Measurements from ENCODE around the gene TNPO2. TPM values are rescaled to one million over a fixed set of nuclear protein-coding genes. Genes with fewer than 3 reads are reported as not detected.
A peak's percentile ranks its signal among the peaks of the same experiment; 100 is the strongest.
"Not testable (repeated sequence)": the region's sequence is repeated elsewhere in the genome, so short reads cannot be mapped to it uniquely, and the experiment has no call there.

TNPO2 gene
- total RNA-seq, 2 donors from 2014 or later, result 50.1 to 123 TPM

DNA sequence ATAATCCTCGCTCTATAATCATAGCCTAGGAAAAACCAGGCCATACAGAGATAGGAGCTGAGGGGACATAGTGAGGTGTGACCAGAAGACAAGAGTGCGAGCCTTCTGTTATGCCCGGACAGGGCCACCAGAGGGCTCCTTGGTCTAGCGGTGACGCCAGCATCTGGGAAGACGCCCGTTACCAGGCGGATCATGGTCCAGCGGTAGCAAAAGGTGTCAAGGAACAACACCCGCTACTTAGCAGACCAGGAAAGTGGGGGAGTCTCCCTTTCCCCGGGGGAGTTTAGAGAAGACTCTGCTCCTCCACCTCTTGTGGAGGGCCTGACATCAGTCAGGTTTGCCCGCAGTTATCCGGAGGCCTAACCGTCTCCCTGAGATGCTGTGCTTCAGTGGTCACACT lies 11.7 kb downstream of the TNPO2 start:
- H3K27ac ChIP-seq; H3K27me3 ChIP-seq (replicated peaks; ENCODE audit: insufficient read depth); DNase-seq (ENCODE audit: low spot score); intact Hi-C loops (cut with DNase I); H3K9me3 ChIP-seq; H3K4me3 ChIP-seq; H3K4me1 ChIP-seq (replicated peaks): not testable (repeated sequence)
- WGBS, result 50% methylated on average over 12 of the region's 14 CpGs
- TF ChIP-seq, protein P1, sequence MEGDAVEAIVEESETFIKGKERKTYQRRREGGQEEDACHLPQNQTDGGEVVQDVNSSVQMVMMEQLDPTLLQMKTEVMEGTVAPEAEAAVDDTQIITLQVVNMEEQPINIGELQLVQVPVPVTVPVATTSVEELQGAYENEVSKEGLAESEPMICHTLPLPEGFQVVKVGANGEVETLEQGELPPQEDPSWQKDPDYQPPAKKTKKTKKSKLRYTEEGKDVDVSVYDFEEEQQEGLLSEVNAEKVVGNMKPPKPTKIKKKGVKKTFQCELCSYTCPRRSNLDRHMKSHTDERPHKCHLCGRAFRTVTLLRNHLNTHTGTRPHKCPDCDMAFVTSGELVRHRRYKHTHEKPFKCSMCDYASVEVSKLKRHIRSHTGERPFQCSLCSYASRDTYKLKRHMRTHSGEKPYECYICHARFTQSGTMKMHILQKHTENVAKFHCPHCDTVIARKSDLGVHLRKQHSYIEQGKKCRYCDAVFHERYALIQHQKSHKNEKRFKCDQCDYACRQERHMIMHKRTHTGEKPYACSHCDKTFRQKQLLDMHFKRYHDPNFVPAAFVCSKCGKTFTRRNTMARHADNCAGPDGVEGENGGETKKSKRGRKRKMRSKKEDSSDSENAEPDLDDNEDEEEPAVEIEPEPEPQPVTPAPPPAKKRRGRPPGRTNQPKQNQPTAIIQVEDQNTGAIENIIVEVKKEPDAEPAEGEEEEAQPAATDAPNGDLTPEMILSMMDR (IDR thresholded peaks at IDR 0.05), result peak in 2 of 4 experiments; percentile 45 to 55
- H3K36me3 ChIP-seq, result peaks cover 10 to 46% of the 10 kb centered on the region in 2 donors

DNA sequence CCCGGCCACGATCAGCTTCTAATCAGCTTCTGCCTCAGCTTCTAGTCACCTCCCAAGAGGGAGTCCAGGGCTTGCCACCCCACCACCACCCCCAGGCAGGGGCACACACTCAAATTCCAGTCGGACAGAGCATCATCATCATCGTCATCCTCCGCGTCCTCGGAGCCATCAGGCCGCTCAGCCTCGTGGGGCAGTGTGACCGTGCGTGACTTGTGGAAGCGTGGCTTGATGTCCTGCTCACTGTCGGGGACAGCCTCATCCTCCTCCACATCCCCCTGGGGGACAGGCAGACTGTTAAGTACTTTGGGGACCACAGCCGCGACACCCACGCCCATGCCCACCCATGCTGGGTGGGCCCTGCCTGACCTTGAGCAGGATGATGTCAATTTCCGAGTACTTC lies 12.5 kb downstream of the TNPO2 start:
- no peak for DNase-seq (ENCODE audit: low spot score)
- Histone ChIP-seq H3K4me3 (no peak overlapping the region), H3K9me3 (no peaks in the 10 kb centered on the region), H3K27ac (no peak overlapping the region), H3K36me3 (peaks cover 19 to 40% of the 10 kb centered on the region in 2 donors), H3K27me3 (replicated peaks; ENCODE audit: insufficient read depth) (no peaks in the 10 kb centered on the region), H3K4me1 (replicated peaks) (no peaks in the 10 kb centered on the region)
- intact Hi-C loops (cut with DNase I), result no loop called here
- TF ChIP-seq, protein P1 (IDR thresholded peaks at IDR 0.05), result no peak
- TF ChIP-seq POLR2A (IDR thresholded peaks at IDR 0.05) (no peak), POLR2AphosphoS5 (IDR thresholded peaks at IDR 0.05) (no peak)
- WGBS, result 91% methylated on average over 17 of the region's 17 CpGs

- TF ChIP-seq POLR2A (IDR thresholded peaks at IDR 0.05) (no peak), POLR2AphosphoS5 (IDR thresholded peaks at IDR 0.05) (no peak)
- TF ChIP-seq, protein P1 (IDR thresholded peaks at IDR 0.05), result no peak
- Histone ChIP-seq H3K4me1 (replicated peaks) (no peaks in the 10 kb centered on the region), H3K4me3 (no peak overlapping the region), H3K27me3 (replicated peaks; ENCODE audit: insufficient read depth) (no peaks in the 10 kb centered on the region), H3K27ac (no peak overlapping the region), H3K9me3 (no peaks in the 10 kb centered on the region), H3K36me3 (peaks cover 17 to 29% of the 10 kb centered on the region in 2 donors)
- 92% methylated on average over 8 of the region's 8 CpGs for WGBS
- intact Hi-C loops (cut with DNase I), result no loop called here
- no peak for DNase-seq (ENCODE audit: low spot score)
These were observed 15.1 kb downstream of the TNPO2 start for GRCh38 chr19:12708641-12709040.

- Histone ChIP-seq H3K27ac (no peak overlapping the region), H3K4me3 (no peak overlapping the region), H3K4me1 (replicated peaks) (no peaks in the 10 kb centered on the region), H3K27me3 (replicated peaks; ENCODE audit: insufficient read depth) (no peaks in the 10 kb centered on the region), H3K9me3 (no peaks in the 10 kb centered on the region), H3K36me3 (peaks cover 34 to 41% of the 10 kb centered on the region in 2 donors)
- WGBS, result 95% methylated on average over 13 of the region's 13 CpGs
- intact Hi-C loops (cut with DNase I), result no loop called here
- no peak for DNase-seq (ENCODE audit: low spot score)
- TF ChIP-seq, protein P1 (IDR thresholded peaks at IDR 0.05), result no peak
- TF ChIP-seq POLR2A (IDR thresholded peaks at IDR 0.05) (no peak), POLR2AphosphoS5 (IDR thresholded peaks at IDR 0.05) (no peak)
These were observed 17.4 kb downstream of the TNPO2 start for GRCh38 chr19:12706332-12706718.

- WGBS, result 89% methylated on average over 29 of the region's 29 CpGs
- intact Hi-C loops (cut with DNase I), result no loop called here
- no peaks in the 10 kb centered on the region for H3K9me3 ChIP-seq
These were observed 17.9 kb downstream of the TNPO2 start for GRCh38 chr19:12705654-12706331.

More at GRCh38 chr19:12705654-12706331, 17.9 kb downstream of the TNPO2 start:
- Histone ChIP-seq H3K27me3 (replicated peaks; ENCODE audit: insufficient read depth) (no peaks in the 10 kb centered on the region), H3K4me1 (replicated peaks) (no peaks in the 10 kb centered on the region), H3K36me3 (peaks cover 34 to 41% of the 10 kb centered on the region in 2 donors), H3K4me3 (no peak overlapping the region), H3K27ac (no peak overlapping the region)
- DNase-seq (ENCODE audit: low spot score), result no peak
- TF ChIP-seq POLR2AphosphoS5 (IDR thresholded peaks at IDR 0.05) (no peak), POLR2A (IDR thresholded peaks at IDR 0.05) (no peak)
- TF ChIP-seq, protein P1 (IDR thresholded peaks at IDR 0.05), result no peak
